ENCODE data around the gene EI24. TPM values are rescaled to one million over a fixed set of nuclear protein-coding genes. Genes with fewer than 3 reads are reported as not detected.

EI24 gene
- total and polyA plus RNA-seq, 9 of the 15 experiments (the other 6 are each of a cell fraction or from before 2014, with no cell fraction given): 50.4 to 260 (median 168) TPM

- TF ChIP-seq SFPQ (IDR thresholded peaks at IDR 0.05; ENCODE audit: low read depth, low read length) (no peak), IRF1 (CRISPR knock-in tag; IDR thresholded peaks at IDR 0.05; ENCODE audit: borderline replicate concordance) (peak; percentile 5; the same call in 1 of the 2 replicates), KLF10 (CRISPR knock-in tag; IDR thresholded peaks at IDR 0.05) (no peak), HDAC2 (IDR thresholded peaks at IDR 0.05) (peak; percentile 76; the same call in 1 of the 2 replicates), EHMT2 (IDR thresholded peaks at IDR 0.05) (peak; percentile 43; the same call in 1 of the 2 replicates), RFX1 (IDR thresholded peaks at IDR 0.05) (no peak), JUN (IDR thresholded peaks at IDR 0.05; ENCODE audit: borderline replicate concordance, low read depth, low read length) (no peak), JUN (CRISPR knock-in tag; IDR thresholded peaks at IDR 0.05; ENCODE audit: borderline replicate concordance) (no peak), KLF6 (CRISPR knock-in tag; IDR thresholded peaks at IDR 0.05; ENCODE audit: borderline replicate concordance) (peak; percentile 62; the same call in 1 of the 2 replicates), ZNF12 (CRISPR knock-in tag; IDR thresholded peaks at IDR 0.05) (no peak), KDM1A (IDR thresholded peaks at IDR 0.05) (no peak), ZNF280A (IDR thresholded peaks at IDR 0.05; ENCODE audit: low read depth, partially characterized antibody) (no peak), MEF2D (tag; conservative IDR thresholded peaks at IDR 0.05; ENCODE audit: low read depth) (peak; percentile 27; the same call in 1 of the 2 replicates), SMARCA4 (IDR thresholded peaks at IDR 0.05) (no peak; the same call in 1 of the 2 replicates), TAF7 (tag; IDR thresholded peaks at IDR 0.05) (peak; percentile 100), GMEB1 (CRISPR knock-in tag; IDR thresholded peaks at IDR 0.05) (peak; percentile 63), ZNF79 (CRISPR knock-in tag; IDR thresholded peaks at IDR 0.05; ENCODE audit: low read depth) (no peak), ZNF316 (IDR thresholded peaks at IDR 0.05) (peak; percentile 50; the same call in 1 of the 2 replicates), NFE2L1 (tag; IDR thresholded peaks at IDR 0.05; ENCODE audit: borderline replicate concordance, low read depth) (no peak), ZNF778 (CRISPR knock-in tag; IDR thresholded peaks at IDR 0.05) (no peak)
Observed at GRCh38 chr11:125625630-125626287, 56.5 kb downstream of the EI24 start (continued).
